HepG2 (cell line): ENCODE measurements around the gene PRXL2B. TPM values are rescaled to one million over a fixed set of nuclear protein-coding genes. Genes with fewer than 3 reads are reported as not detected.
A peak's percentile ranks its signal among the peaks of the same experiment; 100 is the strongest.

Source experiments
- ARID4A ChIP-seq: sonication (generic); formaldehyde crosslinking; IDR thresholded peaks from 2 replicates; pipeline ENCODE4 v1.5.0; 2020; ENCODE audit warnings: mild to moderate bottlenecking, missing genetic modification reagents, borderline replicate concordance
- DDIT3 ChIP-seq: sonication (generic); formaldehyde crosslinking; IDR thresholded peaks from 2 replicates; pipeline ENCODE4 v1.4.0; 2020; ENCODE audit warnings: mild to moderate bottlenecking, missing genetic modification reagents
- E2F2 ChIP-seq: sonication (generic); formaldehyde crosslinking; IDR thresholded peaks from 2 replicates; pipeline ENCODE4 v1.4.0; 2020; ENCODE audit warnings: missing genetic modification reagents, borderline replicate concordance
- HOMEZ ChIP-seq: IDR thresholded peaks from 2 replicates; pipeline ENCODE4 v1.6.1; 2016; ENCODE audit warnings: low read depth
- KDM4B ChIP-seq: sonication (generic); formaldehyde crosslinking; IDR thresholded peaks from 2 replicates; pipeline ENCODE4 v1.4.0; 2020; ENCODE audit warnings: missing genetic modification reagents
- MAFF ChIP-seq: IDR thresholded peaks from 2 replicates; pipeline ENCODE4 v1.6.1; 2011; ENCODE audit warnings: low read depth, low read length, improper control_type of control experiment
- MBNL3 ChIP-seq: fragments of 250-450 bp; sonication (Bioruptor Pico); conservative IDR thresholded peaks from 2 replicates; pipeline ENCODE4 v1.8.0; 2022; ENCODE audit warnings: mild to moderate bottlenecking, inconsistent platforms
- NFE2 ChIP-seq: sonication (generic); formaldehyde crosslinking; IDR thresholded peaks from 2 replicates; pipeline ENCODE4 v1.4.0; 2020; ENCODE audit warnings: missing genetic modification reagents
- NKX3-1 ChIP-seq: sonication (generic); formaldehyde crosslinking; IDR thresholded peaks from 2 replicates; pipeline ENCODE4 v1.5.0; 2020; ENCODE audit warnings: missing genetic modification reagents
- NONO ChIP-seq, 2 experiments: fragments of 450-650 bp in 1 of 2; sonication (generic) in 1 of 2; formaldehyde crosslinking in 1 of 2; IDR thresholded peaks in 1 of 2; conservative IDR thresholded peaks in 1 of 2; 2 replicates each; pipeline versions ENCODE4 v1.6.1 to v1.8.0; 2017 to 2022; ENCODE audit warnings: mild to moderate bottlenecking in 1 of 2, missing genetic modification reagents in 1 of 2, moderate library complexity in 1 of 2
- RAD21 ChIP-seq: fragments of 450-650 bp; formaldehyde crosslinking; IDR thresholded peaks from 2 replicates; pipeline ENCODE4 v1.5.0; 2020; ENCODE audit warnings: mild to moderate bottlenecking
- RBM39 ChIP-seq: fragments of 200-400 bp; formaldehyde crosslinking; IDR thresholded peaks from one replicate; pipeline ENCODE4 v1.6.1; 2018; ENCODE audit warnings: antibody characterized with exemption, mild to moderate bottlenecking, low read depth, low read length; ENCODE audit not compliant: poor library complexity, severe bottlenecking
- TARDBP ChIP-seq: sonication (generic); formaldehyde crosslinking; IDR thresholded peaks from 2 replicates; pipeline ENCODE4 v1.8.0; 2022; ENCODE audit warnings: mild to moderate bottlenecking, missing genetic modification reagents
- TCF12 ChIP-seq, 2 experiments: fragments of 450-650 bp in 1 of 2; sonication (generic) in 1 of 2; formaldehyde crosslinking in 1 of 2; IDR thresholded peaks; 2 replicates each; pipeline versions ENCODE4 v1.6.1 to v1.8.0; 2017 to 2022; ENCODE audit warnings: antibody characterized with exemption in 1 of 2, mild to moderate bottlenecking in 1 of 2, missing genetic modification reagents in 1 of 2, moderate library complexity in 1 of 2
- ZNF530 ChIP-seq: sonication (generic); formaldehyde crosslinking; IDR thresholded peaks from 2 replicates; pipeline ENCODE4 v1.5.0; 2020; ENCODE audit warnings: low read depth, mild to moderate bottlenecking, missing genetic modification reagents
- ZNF609 ChIP-seq: sonication (generic); formaldehyde crosslinking; IDR thresholded peaks from 2 replicates; pipeline ENCODE4 v1.4.0; 2020; ENCODE audit warnings: mild to moderate bottlenecking, missing genetic modification reagents, borderline replicate concordance
- ZNF780A ChIP-seq: sonication (generic); formaldehyde crosslinking; IDR thresholded peaks from 2 replicates; pipeline ENCODE4 v1.8.0; 2022; ENCODE audit warnings: mild to moderate bottlenecking, missing genetic modification reagents, moderate library complexity
- ZNF792 ChIP-seq: IDR thresholded peaks from 2 replicates; pipeline ENCODE4 v1.6.1; 2016
- polyA plus RNA-seq, 8 experiments: library from polyadenylated mRNA; depleted of rRNA in 3 of 8; stranded (reverse) in 7 of 8; unstranded in 1 of 8; fragments of >200 nt; fragmentation: Illumina TruSeq in 4 of 8; extraction: Trizol in 4 of 8; gene quantifications; 2 replicates each; pipeline versions ENCODE4 v1.2.1 to v1.2.3, GENCODE V29; 2011 to 2016; ENCODE audit warnings: low read depth in 4 of 8, missing spikeins in 1 of 8, mixed read lengths in 1 of 8; ENCODE audit not compliant: insufficient read depth in 1 of 8
- total RNA-seq, 5 experiments: library from RNA; depleted of rRNA; stranded (reverse); fragments of >200 nt; fragmentation: Illumina TruSeq; extraction: Trizol; gene quantifications; 2 replicates each; pipeline ENCODE4 v1.2.3, GENCODE V29; 2016; ENCODE audit warnings: low read depth in 1 of 5

Gene PRXL2B
- total and polyA plus RNA-seq, 2 of the 13 experiments (the other 11 are each of a cell fraction or from before 2014, with no cell fraction given), result 16.8 to 22.1 TPM

GRCh38 chr1:2639203-2639602 is 52.6 kb downstream of the PRXL2B start (continued):
- TF ChIP-seq ZNF609 (CRISPR knock-in tag), result no peak
- no peak for TF ChIP-seq ZNF780A (CRISPR knock-in tag)
- no peak for TF ChIP-seq DDIT3 (CRISPR knock-in tag)
- no peak for TF ChIP-seq KDM4B (CRISPR knock-in tag)
- TF ChIP-seq NFE2 (CRISPR knock-in tag), result no peak
- no peak for TF ChIP-seq RAD21 (CRISPR knock-in tag)
- TF ChIP-seq MBNL3 (CRISPR knock-in tag), result no peak
- no peak for TF ChIP-seq NONO (IDR thresholded peaks at IDR 0.05)
- peak; percentile 48; the same call in 1 of the 2 replicates for TF ChIP-seq NONO (CRISPR knock-in tag; conservative IDR thresholded peaks at IDR 0.05)
- TF ChIP-seq MAFF, result no peak
- TF ChIP-seq TCF12 (IDR thresholded peaks at IDR 0.05), result no peak
- no peak for TF ChIP-seq TCF12 (CRISPR knock-in tag; IDR thresholded peaks at IDR 0.05)
- TF ChIP-seq ARID4A (CRISPR knock-in tag), result 0 out of 2 replicates have a peak, but pooled peaks have one; percentile 20
- no peak for TF ChIP-seq ZNF530 (CRISPR knock-in tag)
- TF ChIP-seq E2F2 (CRISPR knock-in tag), result no peak
- no peak for TF ChIP-seq RBM39
- no peak for TF ChIP-seq TARDBP
- TF ChIP-seq NKX3-1 (CRISPR knock-in tag), result no peak
- no peak for TF ChIP-seq HOMEZ (CRISPR knock-in tag)
- no peak for TF ChIP-seq ZNF792
